Measurements from ENCODE around the gene CHD1L. TPM values are rescaled to one million over a fixed set of nuclear protein-coding genes. Genes with fewer than 3 reads are reported as not detected.

The CHD1L gene
- total and polyA plus RNA-seq, 2 of the 13 experiments (the other 11 are each of a cell fraction or from before 2014, with no cell fraction given) = 74.3 to 111 TPM

- TF ChIP-seq ARID5B (CRISPR knock-in tag; IDR thresholded peaks at IDR 0.05) (no peak), CAMTA2 (CRISPR knock-in tag; IDR thresholded peaks at IDR 0.05; ENCODE audit: borderline replicate concordance) (no peak), SALL1 (CRISPR knock-in tag; IDR thresholded peaks at IDR 0.05) (no peak), PAWR (CRISPR knock-in tag; IDR thresholded peaks at IDR 0.05; ENCODE audit: borderline replicate concordance) (no peak), SNAPC4 (CRISPR knock-in tag; IDR thresholded peaks at IDR 0.05) (no peak)
Measured at GRCh38 chr1:147201786-147202185, 40.7 kb upstream of the CHD1L start (continued).
